H9 (cell line): ENCODE results near the gene SMIM20. TPM values are rescaled to one million over a fixed set of nuclear protein-coding genes. Genes with fewer than 3 reads are reported as not detected.

Source experiments
- DNase-seq: peaks from one replicate; pipeline ENCODE4 v3.0.0-alpha.2; 2017
- H2AFZ ChIP-seq: one replicate; pipeline ENCODE4 v1.6.1; 2013; ENCODE audit warnings: mild to moderate bottlenecking, low read length, control low read depth, moderate library complexity
- H2AK5ac ChIP-seq: 2 replicates; pipeline ENCODE4 v1.6.1; 2013; ENCODE audit warnings: low read length, control low read depth, mixed read lengths; ENCODE audit not compliant: insufficient read length
- H2BK120ac ChIP-seq: one replicate; pipeline ENCODE4 v1.6.1; 2013; ENCODE audit warnings: low read depth, mild to moderate bottlenecking, low read length, control low read depth, inconsistent platforms; ENCODE audit not compliant: poor library complexity, severe bottlenecking
- H2BK12ac ChIP-seq: 2 replicates; pipeline ENCODE4 v1.6.1; 2013; ENCODE audit warnings: low read length, control low read depth, mixed read lengths, low read depth; ENCODE audit not compliant: insufficient read length
- H2BK15ac ChIP-seq: 2 replicates; pipeline ENCODE4 v1.6.1; 2013; ENCODE audit warnings: low read depth, low read length, control low read depth
- H2BK20ac ChIP-seq: one replicate; pipeline ENCODE4 v1.6.1; 2013; ENCODE audit warnings: low read depth, mild to moderate bottlenecking, low read length, control low read depth, inconsistent platforms; ENCODE audit not compliant: poor library complexity, severe bottlenecking
- H2BK5ac ChIP-seq: 2 replicates; pipeline ENCODE4 v1.6.1; 2013; ENCODE audit warnings: low read length, control low read depth, mixed read lengths; ENCODE audit not compliant: insufficient read length
- H3K14ac ChIP-seq: 2 replicates; pipeline ENCODE4 v1.6.1; 2013; ENCODE audit warnings: low read length, control low read depth; ENCODE audit not compliant: insufficient read depth
- H3K18ac ChIP-seq: 2 replicates; pipeline ENCODE4 v1.6.1; 2013; ENCODE audit warnings: low read depth, mild to moderate bottlenecking, mixed read lengths, low read length, control low read depth; ENCODE audit not compliant: insufficient read length
- H3K23ac ChIP-seq: 2 replicates; pipeline ENCODE4 v1.6.1; 2013; ENCODE audit warnings: low read length, control low read depth, mixed read lengths, low read depth; ENCODE audit not compliant: insufficient read length
- H3K23me2 ChIP-seq: 2 replicates; pipeline ENCODE4 v1.6.1; 2013; ENCODE audit warnings: low read depth, mild to moderate bottlenecking, mixed read lengths, low read length, control low read depth; ENCODE audit not compliant: insufficient read length, poor library complexity, severe bottlenecking
- H3K27ac ChIP-seq: 2 replicates; pipeline ENCODE4 v1.5.1; 2013; ENCODE audit warnings: low read length, control low read depth, mixed read lengths, low read depth; ENCODE audit not compliant: insufficient read length
- H3K27me3 ChIP-seq: 2 replicates; pipeline ENCODE4 v1.6.1; 2013; ENCODE audit warnings: low read length, control low read depth, inconsistent platforms; ENCODE audit not compliant: insufficient read depth
- H3K4ac ChIP-seq: 2 replicates; pipeline ENCODE4 v1.6.1; 2013; ENCODE audit warnings: low read depth, mild to moderate bottlenecking, control low read depth, inconsistent platforms, low read length, moderate library complexity
- H3K4me1 ChIP-seq: 2 replicates; pipeline ENCODE4 v1.6.1; 2013; ENCODE audit warnings: low read length, control low read depth, inconsistent platforms; ENCODE audit not compliant: insufficient read depth
- H3K4me2 ChIP-seq: 2 replicates; pipeline ENCODE4 v1.6.1; 2013; ENCODE audit warnings: low read length, control low read depth, mixed read lengths; ENCODE audit not compliant: insufficient read length, insufficient read depth
- H3K56ac ChIP-seq: 2 replicates; pipeline ENCODE4 v1.6.1; 2013; ENCODE audit warnings: low read depth, mild to moderate bottlenecking, mixed read lengths, low read length, control low read depth; ENCODE audit not compliant: insufficient read length
- H3K79me1 ChIP-seq: 2 replicates; pipeline ENCODE4 v1.6.1; 2013; ENCODE audit warnings: low read depth, mild to moderate bottlenecking, moderate library complexity, low read length, control low read depth, inconsistent platforms; ENCODE audit not compliant: insufficient read depth, poor library complexity, severe bottlenecking
- H3K79me2 ChIP-seq: 2 replicates; pipeline ENCODE4 v1.6.1; 2013; ENCODE audit warnings: low read length, control low read depth, inconsistent platforms; ENCODE audit not compliant: insufficient read depth
- H3K9ac ChIP-seq: 2 replicates; pipeline ENCODE4 v1.6.1; 2013; ENCODE audit warnings: low read length, control low read depth, mixed read lengths; ENCODE audit not compliant: insufficient read length; ENCODE audit errors: extremely low read depth
- H3K9me3 ChIP-seq: one replicate; pipeline ENCODE4 v1.6.1; 2013; ENCODE audit warnings: low read depth, low read length, inconsistent platforms; ENCODE audit not compliant: control insufficient read depth
- H3T11ph ChIP-seq: one replicate; pipeline ENCODE4 v1.6.1; 2013; ENCODE audit warnings: mild to moderate bottlenecking, low read length, control low read depth, inconsistent platforms
- H4K20me1 ChIP-seq: one replicate; pipeline ENCODE4 v1.6.1; 2013; ENCODE audit not compliant: control insufficient read depth, insufficient read length, insufficient read depth
- H4K5ac ChIP-seq: 2 replicates; pipeline ENCODE4 v1.6.1; 2013; ENCODE audit warnings: low read depth, mild to moderate bottlenecking, mixed read lengths, low read length, control low read depth; ENCODE audit not compliant: insufficient read length
- H4K8ac ChIP-seq: replicated peaks from 2 replicates; pipeline ENCODE4 v1.6.1; 2013; ENCODE audit warnings: low read length, control low read depth, mixed read lengths, low read depth; ENCODE audit not compliant: insufficient read length
- H4K91ac ChIP-seq: 2 replicates; pipeline ENCODE4 v1.6.1; 2013; ENCODE audit warnings: low read depth, mild to moderate bottlenecking, moderate library complexity, mixed read lengths, low read length, control low read depth; ENCODE audit not compliant: insufficient read length
- H3K27ac Mint-ChIP-seq, 3 experiments: 2 replicates in 2 of 3; 3 replicates in 1 of 3; pipeline ENCODE4 v1.8.0; 2020 to 2021; ENCODE audit warnings: mixed read lengths in 3 of 3, mild to moderate bottlenecking in 1 of 3, moderate library complexity in 1 of 3
- H3K27me3 Mint-ChIP-seq: 2 replicates; pipeline ENCODE4 v1.8.0; 2021; ENCODE audit warnings: low read depth, mild to moderate bottlenecking, moderate library complexity, mixed read lengths
- H3K36me3 Mint-ChIP-seq, 3 experiments: 2 replicates in 2 of 3; 3 replicates in 1 of 3; pipeline ENCODE4 v1.8.0; 2020 to 2021; ENCODE audit warnings: low read depth in 3 of 3, mixed read lengths in 3 of 3; ENCODE audit not compliant: insufficient read depth in 1 of 3
- H3K4me1 Mint-ChIP-seq, 2 experiments: 2 replicates each; pipeline ENCODE4 v1.8.0; 2020; ENCODE audit warnings: mixed read lengths in 2 of 2
- H3K4me3 Mint-ChIP-seq, 2 experiments: 2 replicates in 1 of 2; 3 replicates in 1 of 2; pipeline ENCODE4 v1.8.0; 2020 to 2021; ENCODE audit warnings: mild to moderate bottlenecking in 2 of 2, mixed read lengths in 2 of 2, moderate library complexity in 1 of 2
- H3K9me3 Mint-ChIP-seq, 2 experiments: 2 replicates in 1 of 2; 3 replicates in 1 of 2; pipeline ENCODE4 v1.8.0; 2020; ENCODE audit warnings: mild to moderate bottlenecking in 2 of 2, mixed read lengths in 2 of 2, moderate library complexity in 1 of 2
- WGBS: extraction: QIAGEN DNeasy Blood & Tissue Kit; methylation state at CpG from one replicate; pipeline ENCODE4 v1.1.7; 2013; ENCODE audit warnings: missing lambda C conversion rate, low lambda C conversion rate, mixed read lengths; ENCODE audit not compliant: insufficient read length; ENCODE audit errors: extremely low coverage; 5-methylcytosine and 5-hydroxymethylcytosine counted together
- total RNA-seq: library from RNA; stranded (reverse); gene quantifications from 2 replicates; pipeline ENCODE4 v1.2.1, GENCODE V29; 2021
- TF ChIP-seq, protein P1 (sequence below): fragments of 200-600 bp; sonication (generic); conservative IDR thresholded peaks from 3 replicates; pipeline ENCODE4 v1.8.0; 2021; ENCODE audit warnings: antibody characterized with exemption, mild to moderate bottlenecking

The SMIM20 gene
- total RNA-seq, 1 experiment from 2014 or later: 40.2 TPM

- Histone ChIP-seq H2BK120ac (no peak overlapping the region), H3K56ac (no peak overlapping the region), H2BK5ac (no peak overlapping the region), H3K27ac (no peak overlapping the region), H3K79me1 (no peaks in the 10 kb centered on the region), H3K9ac (no peak overlapping the region), H3T11ph (no peak overlapping the region), H3K4me1 (no peaks in the 10 kb centered on the region), H3K79me2 (no peaks in the 10 kb centered on the region), H3K23ac (no peak overlapping the region), H2AFZ (no peak overlapping the region), H2BK20ac (no peak overlapping the region), H3K14ac (no peak overlapping the region), H3K9me3 (no peaks in the 10 kb centered on the region), H3K23me2 (no peaks in the 10 kb centered on the region), H4K20me1 (no peaks in the 10 kb centered on the region), H2AK5ac (no peak overlapping the region), H3K18ac (no peak overlapping the region), H2BK15ac (no peak overlapping the region), H4K8ac (no peak overlapping the region), H4K5ac (no peak overlapping the region), H3K4ac (no peak overlapping the region), H3K4me2 (no peak overlapping the region), H2BK12ac (no peak overlapping the region), H3K27me3 (no peaks in the 10 kb centered on the region), H4K91ac (no peak overlapping the region)
- Mint-ChIP-seq H3K4me1 (peaks cover 12 to 17% of the 10 kb centered on the region in 2 experiments), H3K36me3 (peaks cover 0 to 4% (median 4%) of the 10 kb centered on the region in 3 experiments; a peak in 2 of 7 replicates), H3K27me3 (peaks cover 3% of the 10 kb centered on the region), H3K27ac (no peak overlapping the region), H3K9me3 (peaks cover 3 to 9% of the 10 kb centered on the region in 2 experiments; a peak in 4 of 5 replicates), H3K4me3 (no peak overlapping the region)
- no peak for DNase-seq
- TF ChIP-seq, protein P1, sequence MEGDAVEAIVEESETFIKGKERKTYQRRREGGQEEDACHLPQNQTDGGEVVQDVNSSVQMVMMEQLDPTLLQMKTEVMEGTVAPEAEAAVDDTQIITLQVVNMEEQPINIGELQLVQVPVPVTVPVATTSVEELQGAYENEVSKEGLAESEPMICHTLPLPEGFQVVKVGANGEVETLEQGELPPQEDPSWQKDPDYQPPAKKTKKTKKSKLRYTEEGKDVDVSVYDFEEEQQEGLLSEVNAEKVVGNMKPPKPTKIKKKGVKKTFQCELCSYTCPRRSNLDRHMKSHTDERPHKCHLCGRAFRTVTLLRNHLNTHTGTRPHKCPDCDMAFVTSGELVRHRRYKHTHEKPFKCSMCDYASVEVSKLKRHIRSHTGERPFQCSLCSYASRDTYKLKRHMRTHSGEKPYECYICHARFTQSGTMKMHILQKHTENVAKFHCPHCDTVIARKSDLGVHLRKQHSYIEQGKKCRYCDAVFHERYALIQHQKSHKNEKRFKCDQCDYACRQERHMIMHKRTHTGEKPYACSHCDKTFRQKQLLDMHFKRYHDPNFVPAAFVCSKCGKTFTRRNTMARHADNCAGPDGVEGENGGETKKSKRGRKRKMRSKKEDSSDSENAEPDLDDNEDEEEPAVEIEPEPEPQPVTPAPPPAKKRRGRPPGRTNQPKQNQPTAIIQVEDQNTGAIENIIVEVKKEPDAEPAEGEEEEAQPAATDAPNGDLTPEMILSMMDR: no peak
- no CpG with 5 or more reads among the region's 8 CpGs for WGBS
These were observed 9.9 kb upstream of the SMIM20 start for GRCh38 chr4:25903900-25904747.
